HEK293 (cell line): ENCODE measurements around the gene SARM1.

Source experiments
- CTCF ChIA-PET: fragments of 350-600 bp; formaldehyde crosslinking; extraction: SDS; loops from one replicate; lab custom pipeline; 2021; ENCODE audit warnings: antibody characterized with exemption; lab: Yijun Ruan, JAX
- POLR2A ChIA-PET: fragments of 300-600 bp; formaldehyde crosslinking; extraction: SDS; loops from one replicate; lab custom pipeline; 2020; ENCODE audit warnings: antibody characterized with exemption, inconsistent platforms; lab: Yijun Ruan, JAX
- H3K27ac ChIP-seq: fragments of 200-500 bp; sonication (Bioruptor generic); 2 replicates; pipeline ENCODE4 v1.5.1; 2014; ENCODE audit warnings: low read depth, low read length, control low read depth, inconsistent platforms; ENCODE audit errors: extremely low read depth
- H3K36me3 ChIP-seq, 2 experiments: fragments of 200-500 bp in 1 of 2; sonication (Bioruptor generic) in 1 of 2; 1 replicate in 1 of 2; 2 replicates in 1 of 2; pipeline ENCODE4 v1.5.1; 2014 to 2017; ENCODE audit warnings: inconsistent platforms in 2 of 2, low read length in 2 of 2; ENCODE audit not compliant: control insufficient read depth in 2 of 2, insufficient read depth in 1 of 2
- H3K4me1 ChIP-seq: fragments of 200-500 bp; sonication (Bioruptor generic); 2 replicates; pipeline ENCODE4 v1.5.1; 2014; ENCODE audit warnings: mild to moderate bottlenecking, low read length, inconsistent platforms; ENCODE audit not compliant: control insufficient read depth, insufficient read depth
- H3K4me3 ChIP-seq: 2 replicates; pipeline ENCODE4 v1.5.1; 2011; ENCODE audit warnings: low read depth, mild to moderate bottlenecking, control low read depth, low read length, moderate library complexity
- H3K9me3 ChIP-seq: fragments of 200-500 bp; sonication (Bioruptor generic); 2 replicates; pipeline ENCODE4 v1.5.1; 2014; ENCODE audit warnings: low read depth, low read length, inconsistent platforms; ENCODE audit not compliant: control insufficient read depth, insufficient read depth
- RBAK ChIP-seq: fragments of 450-650 bp; formaldehyde crosslinking; IDR thresholded peaks from 2 replicates; pipeline ENCODE4 v1.5.1; 2016; ENCODE audit warnings: missing biosample characterization, missing genetic modification characterization
- SALL2 ChIP-seq: fragments of 450-650 bp; formaldehyde crosslinking; IDR thresholded peaks from 2 replicates; pipeline ENCODE4 v1.5.0; 2017; ENCODE audit warnings: missing biosample characterization, mild to moderate bottlenecking, missing genetic modification characterization, borderline replicate concordance
- SCRT1 ChIP-seq: fragments of 450-650 bp; formaldehyde crosslinking; IDR thresholded peaks from 2 replicates; pipeline ENCODE4 v1.5.1; 2016; ENCODE audit warnings: missing biosample characterization, missing genetic modification characterization, borderline replicate concordance
- YY1 ChIP-seq: fragments of 450-650 bp; formaldehyde crosslinking; IDR thresholded peaks from 2 replicates; pipeline ENCODE4 v1.5.1; 2018; ENCODE audit warnings: missing biosample characterization, missing genetic modification characterization
- ZBTB8A ChIP-seq: fragments of 450-650 bp; formaldehyde crosslinking; IDR thresholded peaks from 2 replicates; pipeline ENCODE4 v1.5.1; 2016; ENCODE audit warnings: missing biosample characterization, missing genetic modification characterization
- ZIC2 ChIP-seq: fragments of 450-650 bp; formaldehyde crosslinking; IDR thresholded peaks from 2 replicates; pipeline ENCODE4 v1.5.1; 2016; ENCODE audit warnings: missing biosample characterization, missing genetic modification characterization
- ZNF10 ChIP-seq: fragments of 450-650 bp; formaldehyde crosslinking; IDR thresholded peaks from 2 replicates; pipeline ENCODE4 v1.5.1; 2017; ENCODE audit warnings: missing biosample characterization, missing genetic modification characterization
- ZNF121 ChIP-seq: fragments of 450-650 bp; formaldehyde crosslinking; IDR thresholded peaks from 2 replicates; pipeline ENCODE4 v1.5.1; 2016; ENCODE audit warnings: missing biosample characterization, missing genetic modification characterization
- ZNF174 ChIP-seq: fragments of 450-650 bp; formaldehyde crosslinking; IDR thresholded peaks from 2 replicates; pipeline ENCODE4 v1.5.0; 2017; ENCODE audit warnings: missing biosample characterization, mild to moderate bottlenecking, missing genetic modification characterization
- ZNF214 ChIP-seq: fragments of 450-650 bp; formaldehyde crosslinking; IDR thresholded peaks from 2 replicates; pipeline ENCODE4 v1.5.1; 2017; ENCODE audit warnings: missing biosample characterization, mild to moderate bottlenecking, missing genetic modification characterization, borderline replicate concordance
- ZNF24 ChIP-seq: fragments of 450-650 bp; formaldehyde crosslinking; IDR thresholded peaks from 2 replicates; pipeline ENCODE4 v1.5.1; 2016; ENCODE audit warnings: missing biosample characterization, missing genetic modification characterization
- ZNF350 ChIP-seq: fragments of 450-650 bp; formaldehyde crosslinking; IDR thresholded peaks from 2 replicates; pipeline ENCODE4 v1.5.0; 2017; ENCODE audit warnings: missing biosample characterization, mild to moderate bottlenecking, missing genetic modification characterization
- ZNF37A ChIP-seq: fragments of 450-650 bp; IDR thresholded peaks from 2 replicates; pipeline ENCODE4 v1.5.1; 2018; ENCODE audit warnings: missing biosample characterization, missing genetic modification characterization
- ZNF416 ChIP-seq: fragments of 450-650 bp; formaldehyde crosslinking; IDR thresholded peaks from 2 replicates; pipeline ENCODE4 v1.5.1; 2016; ENCODE audit warnings: missing biosample characterization, missing genetic modification characterization
- ZNF501 ChIP-seq: fragments of 450-650 bp; formaldehyde crosslinking; IDR thresholded peaks from 2 replicates; pipeline ENCODE4 v1.5.1; 2016; ENCODE audit warnings: missing biosample characterization, missing genetic modification characterization
- ZNF571 ChIP-seq: fragments of 450-650 bp; formaldehyde crosslinking; IDR thresholded peaks from 2 replicates; pipeline ENCODE4 v1.5.0; 2017; ENCODE audit warnings: missing biosample characterization, missing genetic modification characterization
- ZNF626 ChIP-seq: fragments of 450-650 bp; sonication (Bioruptor Pico); formaldehyde crosslinking; IDR thresholded peaks from 2 replicates; pipeline ENCODE4 v1.5.1; 2018; ENCODE audit warnings: missing biosample characterization, missing genetic modification characterization, inconsistent platforms
- ZNF843 ChIP-seq: fragments of 450-650 bp; formaldehyde crosslinking; IDR thresholded peaks from 2 replicates; pipeline ENCODE4 v1.5.1; 2016; ENCODE audit warnings: missing biosample characterization, missing genetic modification characterization
- ZSCAN30 ChIP-seq: fragments of 450-650 bp; IDR thresholded peaks from 2 replicates; pipeline ENCODE4 v1.5.1; 2018; ENCODE audit warnings: missing biosample characterization, mild to moderate bottlenecking, missing genetic modification characterization, moderate library complexity
- TF ChIP-seq, protein P1 (sequence below): fragments of 450-650 bp; formaldehyde crosslinking; IDR thresholded peaks from 2 replicates; pipeline ENCODE4 v1.5.1; 2016; ENCODE audit warnings: missing biosample characterization, missing genetic modification characterization
- TF ChIP-seq, protein P2 (sequence below): fragments of 450-650 bp; formaldehyde crosslinking; IDR thresholded peaks from 2 replicates; pipeline ENCODE4 v1.5.1; 2016; ENCODE audit warnings: missing biosample characterization, missing genetic modification characterization
- TF ChIP-seq, protein P3 (sequence below): sonication (generic); formaldehyde crosslinking; IDR thresholded peaks from 2 replicates; pipeline ENCODE4 v1.8.1; 2022; ENCODE audit warnings: mild to moderate bottlenecking, moderate library complexity, missing genetic modification reagents
- TF ChIP-seq, protein P4 (sequence below): fragments of 450-650 bp; formaldehyde crosslinking; IDR thresholded peaks from 2 replicates; pipeline ENCODE4 v1.5.1; 2016; ENCODE audit warnings: missing biosample characterization, missing genetic modification characterization

The SARM1 gene

DNA sequence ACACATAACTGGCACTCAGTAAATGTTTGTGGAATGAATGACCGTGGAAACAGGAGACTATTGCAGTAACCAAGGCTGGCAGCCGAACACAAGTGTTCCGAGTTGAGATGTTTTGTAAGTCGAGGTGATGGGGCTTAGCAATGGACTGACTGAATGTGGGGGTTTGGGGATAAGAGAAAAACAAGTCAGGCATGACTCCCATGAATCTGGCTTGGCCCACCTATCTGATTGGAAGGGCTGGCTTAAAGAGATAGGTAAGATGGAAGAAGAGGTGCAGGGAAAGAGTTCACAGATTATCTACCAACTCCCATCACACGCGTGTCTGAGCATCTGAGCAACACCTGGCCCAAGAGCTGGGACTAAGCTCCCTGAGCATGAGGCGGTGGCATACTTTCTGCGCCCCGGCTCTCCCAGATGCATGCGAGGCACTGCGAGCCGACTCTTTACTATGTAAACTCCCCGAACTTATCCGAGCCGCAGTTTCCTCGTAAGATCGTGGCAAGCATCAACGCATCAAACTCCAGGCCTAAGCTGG is 36.8 kb upstream of the SARM1 start:
- H3K9me3 ChIP-seq, result no peaks in the 10 kb centered on the region
- peaks cover 14% of the 10 kb centered on the region for H3K4me1 ChIP-seq
- H3K27ac ChIP-seq, result peak overlapping the region; percentile 43; the same call in 1 of the 2 replicates
- CTCF ChIA-PET, result interaction anchor here (1.0 to 2.3 kb wide), 7 partner anchors 9 to 83 kb away, joined by 3 to 15 read pairs (median 8); partner anchors contain the start of gene POLDIP2
- H3K36me3 ChIP-seq, result peaks cover 4 to 31% of the 10 kb centered on the region in 2 experiments; a peak in 2 of 3 replicates
- peak overlapping the region; percentile 75 for H3K4me3 ChIP-seq
- TF ChIP-seq ZNF416 (no peak), ZNF37A (tag by site-specific recombination) (no peak), ZNF843 (tag by site-specific recombination) (no peak)
- TF ChIP-seq, protein P1, sequence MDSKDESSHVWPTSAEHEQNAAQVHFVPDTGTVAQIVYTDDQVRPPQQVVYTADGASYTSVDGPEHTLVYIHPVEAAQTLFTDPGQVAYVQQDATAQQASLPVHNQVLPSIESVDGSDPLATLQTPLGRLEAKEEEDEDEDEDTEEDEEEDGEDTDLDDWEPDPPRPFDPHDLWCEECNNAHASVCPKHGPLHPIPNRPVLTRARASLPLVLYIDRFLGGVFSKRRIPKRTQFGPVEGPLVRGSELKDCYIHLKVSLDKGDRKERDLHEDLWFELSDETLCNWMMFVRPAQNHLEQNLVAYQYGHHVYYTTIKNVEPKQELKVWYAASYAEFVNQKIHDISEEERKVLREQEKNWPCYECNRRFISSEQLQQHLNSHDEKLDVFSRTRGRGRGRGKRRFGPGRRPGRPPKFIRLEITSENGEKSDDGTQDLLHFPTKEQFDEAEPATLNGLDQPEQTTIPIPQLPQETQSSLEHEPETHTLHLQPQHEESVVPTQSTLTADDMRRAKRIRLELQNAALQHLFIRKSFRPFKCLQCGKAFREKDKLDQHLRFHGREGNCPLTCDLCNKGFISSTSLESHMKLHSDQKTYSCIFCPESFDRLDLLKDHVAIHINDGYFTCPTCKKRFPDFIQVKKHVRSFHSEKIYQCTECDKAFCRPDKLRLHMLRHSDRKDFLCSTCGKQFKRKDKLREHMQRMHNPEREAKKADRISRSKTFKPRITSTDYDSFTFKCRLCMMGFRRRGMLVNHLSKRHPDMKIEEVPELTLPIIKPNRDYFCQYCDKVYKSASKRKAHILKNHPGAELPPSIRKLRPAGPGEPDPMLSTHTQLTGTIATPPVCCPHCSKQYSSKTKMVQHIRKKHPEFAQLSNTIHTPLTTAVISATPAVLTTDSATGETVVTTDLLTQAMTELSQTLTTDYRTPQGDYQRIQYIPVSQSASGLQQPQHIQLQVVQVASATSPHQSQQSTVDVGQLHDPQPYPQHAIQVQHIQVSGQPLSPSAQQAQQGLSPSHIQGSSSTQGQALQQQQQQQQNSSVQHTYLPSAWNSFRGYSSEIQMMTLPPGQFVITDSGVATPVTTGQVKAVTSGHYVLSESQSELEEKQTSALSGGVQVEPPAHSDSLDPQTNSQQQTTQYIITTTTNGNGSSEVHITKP, result 0 out of 2 replicates have a peak, but pooled peaks have one; percentile 36
- TF ChIP-seq, all 188 proteins: peak for 1
- POLR2A ChIA-PET, result interaction anchor here (0.5 to 3.1 kb wide), 24 partner anchors 9 to 617 kb away, joined by 3 to 122 read pairs (median 6); partner anchors contain the start of genes ALDOC, NLK, PHF12 and POLDIP2

DNA sequence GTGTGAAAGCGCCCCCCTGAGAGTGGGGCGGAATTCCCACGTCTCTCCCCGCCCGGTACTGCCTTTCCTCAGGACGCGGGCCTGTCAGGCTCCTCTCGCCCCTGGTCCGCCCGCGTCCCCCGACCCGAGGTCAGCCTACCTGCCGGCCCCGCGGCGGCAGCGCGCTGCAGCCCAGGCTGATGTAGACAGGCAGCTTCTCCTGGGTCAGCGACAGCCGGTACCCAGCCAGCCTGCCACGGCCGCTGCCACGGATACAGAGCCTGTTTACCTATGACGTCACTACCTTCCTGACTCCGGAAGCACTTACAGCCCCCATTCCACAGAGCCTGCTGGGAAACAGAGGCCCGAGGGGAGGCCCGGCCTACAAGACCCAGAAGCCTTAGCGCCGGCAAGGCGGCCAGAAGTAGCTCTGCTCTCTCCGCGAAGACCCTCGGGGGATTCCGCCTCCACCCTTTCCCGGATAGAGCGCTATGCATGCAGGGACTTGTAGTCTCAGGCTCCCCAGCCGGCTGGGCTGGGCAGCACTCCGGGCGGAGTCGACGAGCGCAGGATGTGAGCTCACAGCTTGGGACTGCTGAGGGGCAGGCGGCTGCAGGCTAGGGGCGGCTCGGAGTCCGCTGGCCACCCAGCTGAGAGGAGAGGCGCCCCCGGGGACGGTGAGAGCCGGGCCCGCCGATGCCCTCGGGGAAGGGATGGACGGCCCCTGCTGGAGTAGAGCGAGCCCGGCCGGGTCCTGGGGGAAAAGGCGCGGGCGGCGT is 36.1 kb upstream of the SARM1 start, which contains the start of the genes IFT20 and TNFAIP1:
TSS of gene IFT20 (minus strand) at position 272 of the 758 bp plus-strand sequence. CDS start 3,487 bp downstream, outside the sequence.
TSS of gene TNFAIP1 (plus strand) at position 561 of the 758 bp plus-strand sequence. CDS start 3,761 bp downstream, outside the sequence.
- POLR2A ChIA-PET, result interaction anchor here (0.5 to 3.1 kb wide), 40 partner anchors 10 to 616 kb away, joined by 3 to 122 read pairs (median 4); partner anchors contain the start of genes ALDOC, LYRM9, NLK and PHF12
- Histone ChIP-seq H3K27ac (peak within 1 kb of the TSS; percentile 62), H3K4me1 (peaks cover 14% of the 10 kb centered on the region), H3K36me3 (peaks cover 0 to 33% of the 10 kb centered on the region in 2 experiments; a peak in 1 of 3 replicates), H3K9me3 (no peaks in the 10 kb centered on the region), H3K4me3 (peak within 1 kb of the TSS; percentile 87)
- CTCF ChIA-PET, result interaction anchor here (0.5 to 2.3 kb wide), 14 partner anchors 9 to 690 kb away, joined by 3 to 15 read pairs (median 4); partner anchors contain the start of gene POLDIP2
- TF ChIP-seq ZNF214, result no peak
- TF ChIP-seq ZNF350 (tag by site-specific recombination), result no peak
- TF ChIP-seq ZNF571 (tag by site-specific recombination), result no peak
- peak; percentile 82 for TF ChIP-seq ZNF24 (tag by site-specific recombination)
- no peak for TF ChIP-seq ZNF626 (tag by site-specific recombination)
- no peak for TF ChIP-seq ZNF121 (tag by site-specific recombination)
- peak; percentile 83 for TF ChIP-seq ZIC2 (tag by site-specific recombination)
- TF ChIP-seq RBAK, result no peak
- TF ChIP-seq ZNF174 (tag by site-specific recombination), result no peak
- peak; percentile 83 for TF ChIP-seq YY1 (tag by site-specific recombination)
- TF ChIP-seq, protein P2, sequence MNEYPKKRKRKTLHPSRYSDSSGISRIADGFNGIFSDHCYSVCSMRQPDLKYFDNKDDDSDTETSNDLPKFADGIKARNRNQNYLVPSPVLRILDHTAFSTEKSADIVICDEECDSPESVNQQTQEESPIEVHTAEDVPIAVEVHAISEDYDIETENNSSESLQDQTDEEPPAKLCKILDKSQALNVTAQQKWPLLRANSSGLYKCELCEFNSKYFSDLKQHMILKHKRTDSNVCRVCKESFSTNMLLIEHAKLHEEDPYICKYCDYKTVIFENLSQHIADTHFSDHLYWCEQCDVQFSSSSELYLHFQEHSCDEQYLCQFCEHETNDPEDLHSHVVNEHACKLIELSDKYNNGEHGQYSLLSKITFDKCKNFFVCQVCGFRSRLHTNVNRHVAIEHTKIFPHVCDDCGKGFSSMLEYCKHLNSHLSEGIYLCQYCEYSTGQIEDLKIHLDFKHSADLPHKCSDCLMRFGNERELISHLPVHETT, result peak; percentile 90
- TF ChIP-seq SALL2 (tag by site-specific recombination), result no peak
- TF ChIP-seq, protein P3, sequence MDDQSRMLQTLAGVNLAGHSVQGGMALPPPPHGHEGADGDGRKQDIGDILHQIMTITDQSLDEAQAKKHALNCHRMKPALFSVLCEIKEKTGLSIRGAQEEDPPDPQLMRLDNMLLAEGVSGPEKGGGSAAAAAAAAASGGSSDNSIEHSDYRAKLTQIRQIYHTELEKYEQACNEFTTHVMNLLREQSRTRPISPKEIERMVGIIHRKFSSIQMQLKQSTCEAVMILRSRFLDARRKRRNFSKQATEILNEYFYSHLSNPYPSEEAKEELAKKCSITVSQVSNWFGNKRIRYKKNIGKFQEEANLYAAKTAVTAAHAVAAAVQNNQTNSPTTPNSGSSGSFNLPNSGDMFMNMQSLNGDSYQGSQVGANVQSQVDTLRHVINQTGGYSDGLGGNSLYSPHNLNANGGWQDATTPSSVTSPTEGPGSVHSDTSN (CRISPR knock-in tag), result 0 out of 2 replicates have a peak, but pooled peaks have one; percentile 28
- TF ChIP-seq ZNF501 (tag by site-specific recombination), result peak; percentile 71
- TF ChIP-seq SCRT1, result no peak
- peak; percentile 87 for TF ChIP-seq ZBTB8A
- peak; percentile 31; the same call in 1 of the 2 replicates for TF ChIP-seq ZSCAN30
- no peak for TF ChIP-seq ZNF10
- TF ChIP-seq, protein P4, sequence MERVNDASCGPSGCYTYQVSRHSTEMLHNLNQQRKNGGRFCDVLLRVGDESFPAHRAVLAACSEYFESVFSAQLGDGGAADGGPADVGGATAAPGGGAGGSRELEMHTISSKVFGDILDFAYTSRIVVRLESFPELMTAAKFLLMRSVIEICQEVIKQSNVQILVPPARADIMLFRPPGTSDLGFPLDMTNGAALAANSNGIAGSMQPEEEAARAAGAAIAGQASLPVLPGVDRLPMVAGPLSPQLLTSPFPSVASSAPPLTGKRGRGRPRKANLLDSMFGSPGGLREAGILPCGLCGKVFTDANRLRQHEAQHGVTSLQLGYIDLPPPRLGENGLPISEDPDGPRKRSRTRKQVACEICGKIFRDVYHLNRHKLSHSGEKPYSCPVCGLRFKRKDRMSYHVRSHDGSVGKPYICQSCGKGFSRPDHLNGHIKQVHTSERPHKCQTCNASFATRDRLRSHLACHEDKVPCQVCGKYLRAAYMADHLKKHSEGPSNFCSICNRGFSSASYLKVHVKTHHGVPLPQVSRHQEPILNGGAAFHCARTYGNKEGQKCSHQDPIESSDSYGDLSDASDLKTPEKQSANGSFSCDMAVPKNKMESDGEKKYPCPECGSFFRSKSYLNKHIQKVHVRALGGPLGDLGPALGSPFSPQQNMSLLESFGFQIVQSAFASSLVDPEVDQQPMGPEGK (tag by site-specific recombination), result peak; percentile 65
